GM21390 (cell line): ENCODE data around the gene JAKMIP1.

Source experiments
- ATAC-seq: cut with Tn5 transposase; IDR thresholded peaks from one replicate; pipeline ENCODE4 v1.9.1; 2021; ENCODE audit not compliant: unreplicated experiment

The JAKMIP1 gene

DNA sequence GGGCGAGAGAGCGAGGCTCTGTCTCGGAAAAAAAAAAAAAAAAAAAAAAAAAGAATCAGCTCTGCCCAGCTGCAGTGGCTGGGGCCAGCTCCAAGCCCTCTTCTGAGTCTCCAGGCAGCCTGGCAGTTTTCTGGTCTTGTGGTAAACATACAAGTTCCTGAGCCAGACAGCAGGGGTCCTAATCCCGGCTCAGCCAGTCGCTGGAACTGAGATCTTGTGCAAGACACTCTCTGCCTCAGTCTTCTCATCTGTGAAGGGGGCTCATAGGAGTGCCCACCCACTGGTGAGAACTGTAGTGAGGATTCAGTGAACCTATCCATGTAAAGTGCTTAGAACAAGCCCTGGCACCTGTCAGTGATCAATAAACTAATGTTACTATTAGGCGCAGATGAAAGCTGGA, 223.9 kb downstream of the JAKMIP1 start:
- no peak for ATAC-seq
